HG02852 (cell line): ENCODE results near the gene BCAR3.

Experiments used
- ATAC-seq: cut with Tn5 transposase; IDR thresholded peaks from one replicate; pipeline ENCODE4 v1.9.1; 2021; ENCODE audit warnings: mild to moderate bottlenecking, moderate library complexity; ENCODE audit not compliant: unreplicated experiment

The BCAR3 gene

GRCh38 chr1:93579891-93580290, 101.7 kb downstream of the BCAR3 start:
- no peak for ATAC-seq

GRCh38 chr1:93578911-93579825, 102.5 kb downstream of the BCAR3 start:
- no peak for ATAC-seq

GRCh38 chr1:93578433-93578830, 103.2 kb downstream of the BCAR3 start:
- ATAC-seq: no peak

GRCh38 chr1:93577536-93578432, 103.9 kb downstream of the BCAR3 start:
- no peak for ATAC-seq

GRCh38 chr1:93576746-93577145, 104.9 kb downstream of the BCAR3 start:
- ATAC-seq: no peak

- ATAC-seq: no peak
These were observed 105.3 kb downstream of the BCAR3 start for GRCh38 chr1:93576346-93576745.

- no peak for ATAC-seq
These were observed 105.9 kb downstream of the BCAR3 start for GRCh38 chr1:93575621-93576284.

- no peak for ATAC-seq
These were observed 106.6 kb downstream of the BCAR3 start for GRCh38 chr1:93574991-93575390.

GRCh38 chr1:93574511-93574910, 107.1 kb downstream of the BCAR3 start:
- no peak for ATAC-seq

GRCh38 chr1:93573940-93574469, 107.6 kb downstream of the BCAR3 start:
- ATAC-seq: no peak

- ATAC-seq: no peak
These were observed 109.9 kb downstream of the BCAR3 start for GRCh38 chr1:93571623-93572310.

GRCh38 chr1:93569489-93569888, 112.1 kb downstream of the BCAR3 start:
- ATAC-seq: no peak

GRCh38 chr1:93567255-93567918, 114.2 kb downstream of the BCAR3 start:
- ATAC-seq: no peak

GRCh38 chr1:93566227-93566626, 115.4 kb downstream of the BCAR3 start:
- ATAC-seq: no peak

- ATAC-seq: no peak
These were observed 116.0 kb downstream of the BCAR3 start for GRCh38 chr1:93565496-93566206.

GRCh38 chr1:93559695-93560094, 121.9 kb downstream of the BCAR3 start:
- ATAC-seq: no peak

- no peak for ATAC-seq
These were observed 122.6 kb downstream of the BCAR3 start for GRCh38 chr1:93559045-93559444.

GRCh38 chr1:93556291-93556690, 125.3 kb downstream of the BCAR3 start:
- ATAC-seq: no peak
